Progenitor cell of endocrine pancreas (in vitro differentiated cells): ENCODE measurements around the gene LRRC74B. TPM values are rescaled to one million over a fixed set of nuclear protein-coding genes. Genes with fewer than 3 reads are reported as not detected.
"Not testable (repeated sequence)": the region's sequence is repeated elsewhere in the genome, so short reads cannot be mapped to it uniquely, and the experiment has no call there.

ENCODE experiments used
- DNase-seq: peaks from one replicate; pipeline ENCODE4 v3.0.0; 2021; ENCODE audit warnings: low spot score; ENCODE audit not compliant: unreplicated experiment
- H3K27ac Mint-ChIP-seq: 2 replicates; pipeline ENCODE4 v1.8.0; 2021; ENCODE audit warnings: mild to moderate bottlenecking, moderate library complexity, mixed read lengths
- H3K27me3 Mint-ChIP-seq: 2 replicates; pipeline ENCODE4 v1.8.0; 2021; ENCODE audit warnings: mixed read lengths
- H3K36me3 Mint-ChIP-seq: 2 replicates; pipeline ENCODE4 v1.8.0; 2022; ENCODE audit warnings: mixed read lengths; ENCODE audit not compliant: insufficient read depth
- H3K4me1 Mint-ChIP-seq: 2 replicates; pipeline ENCODE4 v1.8.0; 2021; ENCODE audit warnings: low read depth, mixed read lengths
- H3K4me3 Mint-ChIP-seq: 2 replicates; pipeline ENCODE4 v1.8.0; 2021; ENCODE audit warnings: low read depth, mild to moderate bottlenecking, moderate library complexity, mixed read lengths
- H3K9me3 Mint-ChIP-seq: 2 replicates; pipeline ENCODE4 v1.8.0; 2021; ENCODE audit warnings: low read depth, mixed read lengths
- total RNA-seq: library from RNA; stranded (reverse); gene quantifications from 2 replicates; pipeline ENCODE4 v1.2.1, GENCODE V29; 2021
- TF ChIP-seq, protein P1 (sequence below): fragments of 200-600 bp; sonication (generic); IDR thresholded peaks from one replicate; pipeline ENCODE4 v1.5.0; 2021; ENCODE audit warnings: antibody characterized with exemption, mild to moderate bottlenecking; ENCODE audit not compliant: unreplicated experiment

Gene LRRC74B
- total RNA-seq, 1 donor from 2014 or later: 0.72 TPM

DNA sequence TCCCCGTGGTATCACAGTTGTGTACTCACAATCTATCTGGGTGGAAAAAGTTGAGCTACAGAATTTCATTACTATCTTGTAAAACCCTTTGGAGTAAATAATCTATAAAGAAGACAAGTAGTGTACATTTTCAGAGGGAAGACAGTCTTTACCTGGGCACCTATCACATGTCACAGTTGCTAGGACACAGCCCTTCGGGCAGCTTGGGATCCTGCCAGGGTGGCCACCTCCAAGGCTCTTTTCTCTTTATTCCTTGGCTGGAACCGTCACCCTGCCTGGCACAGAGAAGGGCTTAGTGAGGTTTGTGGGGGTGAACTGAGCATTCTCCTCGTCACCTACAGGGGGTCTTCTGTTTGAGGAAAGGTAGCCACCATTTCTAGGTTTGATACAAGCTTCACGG lies 23.6 kb downstream of the LRRC74B start:
- no peak for DNase-seq
- TF ChIP-seq, protein P1, sequence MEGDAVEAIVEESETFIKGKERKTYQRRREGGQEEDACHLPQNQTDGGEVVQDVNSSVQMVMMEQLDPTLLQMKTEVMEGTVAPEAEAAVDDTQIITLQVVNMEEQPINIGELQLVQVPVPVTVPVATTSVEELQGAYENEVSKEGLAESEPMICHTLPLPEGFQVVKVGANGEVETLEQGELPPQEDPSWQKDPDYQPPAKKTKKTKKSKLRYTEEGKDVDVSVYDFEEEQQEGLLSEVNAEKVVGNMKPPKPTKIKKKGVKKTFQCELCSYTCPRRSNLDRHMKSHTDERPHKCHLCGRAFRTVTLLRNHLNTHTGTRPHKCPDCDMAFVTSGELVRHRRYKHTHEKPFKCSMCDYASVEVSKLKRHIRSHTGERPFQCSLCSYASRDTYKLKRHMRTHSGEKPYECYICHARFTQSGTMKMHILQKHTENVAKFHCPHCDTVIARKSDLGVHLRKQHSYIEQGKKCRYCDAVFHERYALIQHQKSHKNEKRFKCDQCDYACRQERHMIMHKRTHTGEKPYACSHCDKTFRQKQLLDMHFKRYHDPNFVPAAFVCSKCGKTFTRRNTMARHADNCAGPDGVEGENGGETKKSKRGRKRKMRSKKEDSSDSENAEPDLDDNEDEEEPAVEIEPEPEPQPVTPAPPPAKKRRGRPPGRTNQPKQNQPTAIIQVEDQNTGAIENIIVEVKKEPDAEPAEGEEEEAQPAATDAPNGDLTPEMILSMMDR: no peak
- H3K4me3 Mint-ChIP-seq: no peak overlapping the region
- peaks cover 4% of the 10 kb centered on the region for H3K27me3 Mint-ChIP-seq
- H3K36me3 Mint-ChIP-seq: no peaks in the 10 kb centered on the region
- H3K27ac Mint-ChIP-seq: no peak overlapping the region
- H3K4me1 Mint-ChIP-seq: no peaks in the 10 kb centered on the region
- H3K9me3 Mint-ChIP-seq: peaks cover 3% of the 10 kb centered on the region

DNA sequence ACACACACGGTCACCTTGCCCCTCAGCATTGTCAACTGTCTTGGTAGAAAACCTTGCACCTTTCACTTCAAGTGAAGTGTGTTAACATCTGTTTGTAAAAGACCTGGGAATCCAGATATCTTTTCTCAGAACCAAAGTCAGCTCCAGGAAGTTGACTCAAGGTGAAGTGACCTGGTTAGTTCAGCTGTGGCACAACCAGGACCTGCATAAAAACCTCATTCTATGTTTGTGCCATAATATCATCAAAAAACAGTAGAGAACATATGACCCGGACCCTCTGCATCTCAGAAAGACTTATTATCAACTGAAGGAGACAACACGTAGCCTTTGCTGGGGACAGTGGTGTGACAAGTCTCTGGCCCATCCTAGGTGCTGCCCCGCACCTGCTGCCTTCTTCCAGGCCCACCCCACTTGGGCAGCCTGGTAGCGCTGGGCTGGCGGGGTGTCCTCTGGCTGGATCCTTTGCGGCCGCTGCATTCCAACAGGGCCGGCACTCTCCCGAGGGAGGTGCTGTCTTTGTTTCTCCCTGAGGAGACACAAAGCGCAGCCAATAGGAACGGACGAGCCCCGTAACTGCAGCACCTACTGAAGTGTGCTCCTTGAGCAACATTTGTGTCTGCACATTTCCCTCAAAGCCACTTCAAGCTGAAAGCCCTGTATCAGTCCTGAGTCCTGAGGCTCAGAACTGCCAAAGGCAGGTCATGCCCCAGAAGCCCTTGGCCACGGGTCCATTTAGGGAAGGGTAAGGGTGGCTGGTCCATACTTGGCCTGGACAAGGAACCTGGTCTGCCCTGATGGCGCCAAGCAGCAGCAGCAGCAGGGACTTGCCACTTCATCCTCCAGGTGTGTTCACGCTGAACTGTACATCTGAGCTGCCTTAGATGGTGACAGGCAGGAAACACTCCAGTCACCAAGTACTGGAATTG lies 25.2 kb downstream of the LRRC74B start:
- Mint-ChIP-seq H3K36me3 (no peaks in the 10 kb centered on the region), H3K9me3 (peaks cover 3% of the 10 kb centered on the region), H3K4me3 (no peak overlapping the region), H3K4me1 (no peaks in the 10 kb centered on the region), H3K27me3 (peaks cover 4% of the 10 kb centered on the region), H3K27ac (no peak overlapping the region)
- DNase-seq: no peak
- TF ChIP-seq, protein P1: no peak

DNA sequence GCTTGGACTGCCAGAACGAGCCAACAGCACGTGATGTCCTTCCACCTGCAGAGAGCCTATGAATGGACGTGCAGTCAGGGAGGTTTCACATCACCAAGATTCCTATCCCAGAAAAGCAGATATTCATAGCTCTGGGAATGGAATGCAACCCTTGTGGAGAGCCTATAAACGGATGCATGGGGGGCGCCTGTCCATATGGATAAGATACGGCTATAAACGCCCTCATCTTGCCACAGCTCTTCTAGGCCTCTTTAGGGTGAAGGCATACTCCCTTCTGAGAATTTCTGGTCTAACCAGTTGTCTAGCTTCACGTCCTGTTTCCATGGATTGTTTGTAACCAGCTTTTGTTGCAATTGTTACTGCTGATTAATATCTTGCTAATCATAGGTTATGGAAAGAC lies 26.1 kb downstream of the LRRC74B start:
- not testable (repeated sequence) for DNase-seq, H3K4me1 Mint-ChIP-seq, H3K9me3 Mint-ChIP-seq

DNA sequence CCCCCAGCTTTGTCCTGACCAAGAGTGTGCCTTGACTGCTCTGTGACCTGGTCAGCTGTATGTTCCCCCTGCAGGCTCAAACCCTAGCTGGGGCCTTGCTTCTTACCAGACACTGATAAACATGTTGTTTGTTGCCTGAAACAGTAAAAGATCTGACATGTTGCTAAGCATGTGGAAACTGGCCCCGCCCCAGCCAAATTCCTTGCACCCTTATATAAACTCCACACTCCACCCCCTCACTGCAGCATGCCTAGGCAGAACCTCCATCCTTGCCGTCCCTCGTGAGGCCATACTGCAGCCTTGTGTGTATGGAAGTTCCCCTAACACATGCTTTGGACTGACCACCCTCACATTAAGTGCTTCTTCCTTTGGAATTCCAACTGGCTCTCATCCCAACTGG lies 27.3 kb downstream of the LRRC74B start:
- Mint-ChIP-seq H3K4me3 (no peak overlapping the region), H3K4me1 (no peaks in the 10 kb centered on the region), H3K36me3 (no peaks in the 10 kb centered on the region), H3K27ac (no peak overlapping the region), H3K27me3 (no peaks in the 10 kb centered on the region), H3K9me3 (peaks cover 3% of the 10 kb centered on the region)
- TF ChIP-seq, protein P1: no peak
- no peak for DNase-seq

More for the DNA sequence above, 26.1 kb downstream of the LRRC74B start:
- H3K27me3 Mint-ChIP-seq, H3K4me3 Mint-ChIP-seq, H3K36me3 Mint-ChIP-seq, H3K27ac Mint-ChIP-seq: not testable (repeated sequence)

DNA sequence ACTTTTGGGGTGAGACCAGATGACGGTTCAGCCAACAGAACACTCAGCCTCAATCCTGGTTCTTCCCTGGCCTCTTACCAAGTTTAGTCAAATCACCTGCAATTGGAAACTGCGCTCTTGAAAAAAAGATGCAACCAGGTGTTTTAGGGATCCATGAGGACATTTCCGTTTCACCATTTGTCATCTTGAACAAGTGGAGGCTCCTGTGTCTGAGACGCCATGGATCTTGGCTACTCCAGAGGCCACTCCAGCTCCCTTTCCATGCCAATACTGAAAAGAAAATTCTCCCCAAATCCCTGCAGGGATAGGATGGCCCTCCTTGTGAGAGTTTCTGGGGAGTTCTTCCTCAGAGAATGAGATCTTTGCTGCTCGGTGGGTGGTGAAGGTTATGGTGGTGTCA lies 27.7 kb downstream of the LRRC74B start:
- Mint-ChIP-seq H3K27me3 (no peaks in the 10 kb centered on the region), H3K4me3 (no peak overlapping the region), H3K36me3 (no peaks in the 10 kb centered on the region), H3K4me1 (no peaks in the 10 kb centered on the region), H3K27ac (no peak overlapping the region), H3K9me3 (peaks cover 3% of the 10 kb centered on the region)
- TF ChIP-seq, protein P1: no peak
- DNase-seq: no peak

DNA sequence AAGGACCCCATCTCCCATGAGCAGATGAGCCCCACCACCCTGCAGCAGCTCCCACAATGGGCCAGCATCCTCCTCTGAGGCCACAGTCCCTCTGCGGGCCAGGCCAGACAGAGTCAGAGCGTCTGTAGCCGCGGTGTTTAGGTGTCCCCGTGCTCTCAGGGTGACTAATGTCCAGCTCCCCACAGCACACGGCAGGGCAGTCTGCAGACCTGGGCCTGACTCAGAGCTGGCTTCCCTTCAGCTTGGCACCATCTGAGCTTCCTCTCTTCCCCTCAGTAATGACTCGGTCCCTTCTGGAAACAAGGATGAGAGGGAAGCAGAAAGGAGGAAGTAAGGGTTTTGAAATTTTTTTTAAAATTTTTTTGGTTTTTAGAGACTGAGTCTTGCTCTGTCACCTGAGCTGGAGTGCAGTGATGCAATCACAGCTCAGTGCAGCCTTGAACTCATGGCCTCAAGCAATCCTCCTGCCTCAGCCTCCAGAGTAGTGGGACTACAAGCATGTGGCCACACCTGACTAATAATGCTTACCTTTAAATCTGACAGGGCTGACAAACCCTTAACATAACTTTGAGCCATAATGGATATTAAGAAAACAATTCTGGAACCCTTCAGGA lies 28.5 kb downstream of the LRRC74B start:
- TF ChIP-seq, protein P1: no peak
- H3K4me1 Mint-ChIP-seq: peaks cover 2% of the 10 kb centered on the region
- no peaks in the 10 kb centered on the region for H3K36me3 Mint-ChIP-seq
- no peaks in the 10 kb centered on the region for H3K27me3 Mint-ChIP-seq
- DNase-seq: no peak
- H3K9me3 Mint-ChIP-seq: peaks cover 3% of the 10 kb centered on the region
- H3K27ac Mint-ChIP-seq: no peak overlapping the region
- H3K4me3 Mint-ChIP-seq: no peak overlapping the region
